ENCODE data around the gene MIB1. TPM values are rescaled to one million over a fixed set of nuclear protein-coding genes. Genes with fewer than 3 reads are reported as not detected.

MIB1 gene
- total and polyA plus RNA-seq, 9 of the 15 experiments (the other 6 are each of a cell fraction or from before 2014, with no cell fraction given) = 7.2 to 43.8 (median 23.2) TPM

DNA sequence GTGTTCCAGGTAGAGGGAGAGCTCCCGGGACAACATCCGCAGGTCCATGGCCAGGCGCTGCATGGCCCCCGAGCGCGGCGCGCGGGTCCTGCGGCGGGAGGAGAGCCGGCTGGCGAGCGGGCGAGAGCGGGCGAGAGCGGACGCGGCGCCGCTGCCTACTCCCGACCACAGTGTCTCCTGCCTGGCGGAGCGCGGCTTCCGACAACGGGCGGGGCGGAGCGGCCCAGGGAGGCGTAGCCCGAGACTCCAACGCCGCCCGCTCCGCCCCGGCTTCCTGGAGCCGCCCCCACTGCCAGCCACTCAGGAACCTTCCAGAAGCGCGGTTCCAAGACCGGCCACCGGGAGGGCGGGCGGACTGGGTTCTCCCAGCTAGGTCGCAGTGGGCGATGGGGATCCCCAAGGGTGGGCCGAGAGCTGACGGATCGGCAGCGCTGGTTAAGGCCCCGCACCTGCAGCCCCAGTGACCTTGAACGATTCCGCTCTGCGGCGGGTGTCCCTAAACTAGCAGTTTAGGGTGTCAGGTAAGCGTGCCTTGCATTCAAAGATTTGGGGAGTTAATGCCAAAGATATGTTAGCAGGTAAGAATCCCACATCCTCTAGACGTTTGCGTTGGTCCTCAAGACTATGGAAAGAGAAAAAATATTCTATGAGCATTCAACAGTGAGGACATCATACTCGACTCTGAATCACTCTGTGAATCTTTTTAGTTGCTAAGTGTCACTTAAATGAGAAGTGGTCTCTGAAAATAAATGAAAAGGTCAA, 35.8 kb upstream of the MIB1 start, which contains the start of gene ABHD3 (continued):
- TF ChIP-seq ATF6 (CRISPR knock-in tag; IDR thresholded peaks at IDR 0.05) = no peak
- no peak for TF ChIP-seq HMG20B (CRISPR knock-in tag; IDR thresholded peaks at IDR 0.05)
- no peak for TF ChIP-seq SNIP1 (IDR thresholded peaks at IDR 0.05; ENCODE audit: low read depth)
- no peak for TF ChIP-seq ZNF140 (CRISPR knock-in tag; IDR thresholded peaks at IDR 0.05)
- TF ChIP-seq HNRNPLL (IDR thresholded peaks at IDR 0.05; ENCODE audit: low read depth, low read length, poor library complexity, severe bottlenecking) = peak; percentile 74
- TF ChIP-seq SIX5 (IDR thresholded peaks at IDR 0.05; ENCODE audit: borderline replicate concordance in 1 of 2, insufficient read depth in 1 of 2, low read depth in 1 of 2, low read length in 2 of 2) = no peak
- TF ChIP-seq ARID1B (IDR thresholded peaks at IDR 0.05) = no peak
- TF ChIP-seq ZBTB1 (CRISPR knock-in tag; IDR thresholded peaks at IDR 0.05; ENCODE audit: borderline replicate concordance, low read depth) = no peak
- no peak for TF ChIP-seq ZNF445 (CRISPR knock-in tag; IDR thresholded peaks at IDR 0.05; ENCODE audit: low read depth)
- no peak for TF ChIP-seq SIN3B (IDR thresholded peaks at IDR 0.05; ENCODE audit: low read depth)
- no peak for TF ChIP-seq NR2C2 (CRISPR knock-in tag; IDR thresholded peaks at IDR 0.05)
- TF ChIP-seq NR2C2 (tag; IDR thresholded peaks at IDR 0.05) = no peak
- TF ChIP-seq BACH1 (tag; IDR thresholded peaks at IDR 0.05) = no peak
- no peak for TF ChIP-seq MXI1 (IDR thresholded peaks at IDR 0.05; ENCODE audit: low read depth, low read length)
- TF ChIP-seq RNF219 (CRISPR knock-in tag; IDR thresholded peaks at IDR 0.05) = no peak
- no peak for TF ChIP-seq U2AF2 (optimal IDR thresholded peaks at IDR 0.05; ENCODE audit: low read depth, low read length)
- TF ChIP-seq ZNF609 (CRISPR knock-in tag; IDR thresholded peaks at IDR 0.05; ENCODE audit: borderline replicate concordance) = 0 out of 2 replicates have a peak, but pooled peaks have one; percentile 39
- TF ChIP-seq ELF4 (CRISPR knock-in tag; IDR thresholded peaks at IDR 0.05) = no peak
- TF ChIP-seq ZNF444 (CRISPR knock-in tag; IDR thresholded peaks at IDR 0.05) = no peak
